ENCODE data around the gene CRB2. TPM values are rescaled to one million over a fixed set of nuclear protein-coding genes. Genes with fewer than 3 reads are reported as not detected.

The CRB2 gene
- total and polyA plus RNA-seq, 2 of the 13 experiments (the other 11 are each of a cell fraction or from before 2014, with no cell fraction given) = 0.01 to 0.29 TPM

DNA sequence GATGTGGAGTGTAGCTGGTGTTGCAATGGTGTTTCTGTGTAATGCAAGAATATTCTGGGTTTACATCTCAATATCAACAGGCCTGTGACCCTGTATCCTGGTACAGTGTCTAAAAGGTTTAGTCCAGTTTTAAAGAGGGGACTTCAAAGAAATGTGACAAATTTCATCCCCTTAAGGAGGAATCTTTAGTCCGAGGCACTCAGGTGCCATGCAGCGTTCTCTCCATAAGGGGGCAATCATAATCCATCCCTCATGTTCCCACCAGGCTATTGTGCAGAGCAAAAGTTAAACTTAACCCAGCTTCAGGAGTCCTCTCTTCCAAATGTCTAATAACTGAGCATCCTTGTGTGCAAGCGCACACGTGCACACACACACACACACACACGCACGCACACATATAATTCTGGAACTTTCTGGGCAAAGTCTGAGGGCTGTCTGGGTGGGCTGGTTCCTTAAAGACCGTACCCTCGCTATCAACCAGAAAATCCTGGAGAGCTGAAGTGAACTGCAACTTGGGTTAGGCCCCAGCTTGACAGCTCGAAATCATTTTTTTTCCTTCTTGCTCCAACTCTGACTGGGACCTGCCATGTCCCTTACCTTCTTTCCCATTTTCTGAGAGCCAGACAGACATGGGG is 46.0 kb downstream of the CRB2 start (continued):
- TF ChIP-seq, protein P1, sequence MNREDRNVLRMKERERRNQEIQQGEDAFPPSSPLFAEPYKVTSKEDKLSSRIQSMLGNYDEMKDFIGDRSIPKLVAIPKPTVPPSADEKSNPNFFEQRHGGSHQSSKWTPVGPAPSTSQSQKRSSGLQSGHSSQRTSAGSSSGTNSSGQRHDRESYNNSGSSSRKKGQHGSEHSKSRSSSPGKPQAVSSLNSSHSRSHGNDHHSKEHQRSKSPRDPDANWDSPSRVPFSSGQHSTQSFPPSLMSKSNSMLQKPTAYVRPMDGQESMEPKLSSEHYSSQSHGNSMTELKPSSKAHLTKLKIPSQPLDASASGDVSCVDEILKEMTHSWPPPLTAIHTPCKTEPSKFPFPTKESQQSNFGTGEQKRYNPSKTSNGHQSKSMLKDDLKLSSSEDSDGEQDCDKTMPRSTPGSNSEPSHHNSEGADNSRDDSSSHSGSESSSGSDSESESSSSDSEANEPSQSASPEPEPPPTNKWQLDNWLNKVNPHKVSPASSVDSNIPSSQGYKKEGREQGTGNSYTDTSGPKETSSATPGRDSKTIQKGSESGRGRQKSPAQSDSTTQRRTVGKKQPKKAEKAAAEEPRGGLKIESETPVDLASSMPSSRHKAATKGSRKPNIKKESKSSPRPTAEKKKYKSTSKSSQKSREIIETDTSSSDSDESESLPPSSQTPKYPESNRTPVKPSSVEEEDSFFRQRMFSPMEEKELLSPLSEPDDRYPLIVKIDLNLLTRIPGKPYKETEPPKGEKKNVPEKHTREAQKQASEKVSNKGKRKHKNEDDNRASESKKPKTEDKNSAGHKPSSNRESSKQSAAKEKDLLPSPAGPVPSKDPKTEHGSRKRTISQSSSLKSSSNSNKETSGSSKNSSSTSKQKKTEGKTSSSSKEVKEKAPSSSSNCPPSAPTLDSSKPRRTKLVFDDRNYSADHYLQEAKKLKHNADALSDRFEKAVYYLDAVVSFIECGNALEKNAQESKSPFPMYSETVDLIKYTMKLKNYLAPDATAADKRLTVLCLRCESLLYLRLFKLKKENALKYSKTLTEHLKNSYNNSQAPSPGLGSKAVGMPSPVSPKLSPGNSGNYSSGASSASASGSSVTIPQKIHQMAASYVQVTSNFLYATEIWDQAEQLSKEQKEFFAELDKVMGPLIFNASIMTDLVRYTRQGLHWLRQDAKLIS (CRISPR knock-in tag; IDR thresholded peaks at IDR 0.05) = no peak
- TF ChIP-seq HDAC1 (CRISPR knock-in tag; IDR thresholded peaks at IDR 0.05) (no peak), ZFAT (CRISPR knock-in tag; conservative IDR thresholded peaks at IDR 0.05) (no peak), XRCC5 (optimal IDR thresholded peaks at IDR 0.05; ENCODE audit: low read length) (peak; percentile 19), FOSL1 (CRISPR knock-in tag; IDR thresholded peaks at IDR 0.05; ENCODE audit: borderline replicate concordance) (no peak), HMGA1 (CRISPR knock-in tag; conservative IDR thresholded peaks at IDR 0.05) (no peak), NFE2L2 (IDR thresholded peaks at IDR 0.05; ENCODE audit: low read length) (no peak), RAD21 (CRISPR knock-in tag; IDR thresholded peaks at IDR 0.05) (peak; percentile 78), RFX1 (IDR thresholded peaks at IDR 0.05) (no peak), STAG1 (CRISPR knock-in tag; IDR thresholded peaks at IDR 0.05) (peak; percentile 89), HNRNPH1 (optimal IDR thresholded peaks at IDR 0.05; ENCODE audit: low read depth, low read length) (no peak), JDP2 (CRISPR knock-in tag; IDR thresholded peaks at IDR 0.05; ENCODE audit: borderline replicate concordance) (no peak)
- TF ChIP-seq, protein P2, sequence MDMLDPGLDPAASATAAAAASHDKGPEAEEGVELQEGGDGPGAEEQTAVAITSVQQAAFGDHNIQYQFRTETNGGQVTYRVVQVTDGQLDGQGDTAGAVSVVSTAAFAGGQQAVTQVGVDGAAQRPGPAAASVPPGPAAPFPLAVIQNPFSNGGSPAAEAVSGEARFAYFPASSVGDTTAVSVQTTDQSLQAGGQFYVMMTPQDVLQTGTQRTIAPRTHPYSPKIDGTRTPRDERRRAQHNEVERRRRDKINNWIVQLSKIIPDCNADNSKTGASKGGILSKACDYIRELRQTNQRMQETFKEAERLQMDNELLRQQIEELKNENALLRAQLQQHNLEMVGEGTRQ (IDR thresholded peaks at IDR 0.05; ENCODE audit: low read depth, low read length) = no peak
- TF ChIP-seq, protein P2 (CRISPR knock-in tag; IDR thresholded peaks at IDR 0.05; ENCODE audit: borderline replicate concordance) = no peak
- TF ChIP-seq, protein P3, sequence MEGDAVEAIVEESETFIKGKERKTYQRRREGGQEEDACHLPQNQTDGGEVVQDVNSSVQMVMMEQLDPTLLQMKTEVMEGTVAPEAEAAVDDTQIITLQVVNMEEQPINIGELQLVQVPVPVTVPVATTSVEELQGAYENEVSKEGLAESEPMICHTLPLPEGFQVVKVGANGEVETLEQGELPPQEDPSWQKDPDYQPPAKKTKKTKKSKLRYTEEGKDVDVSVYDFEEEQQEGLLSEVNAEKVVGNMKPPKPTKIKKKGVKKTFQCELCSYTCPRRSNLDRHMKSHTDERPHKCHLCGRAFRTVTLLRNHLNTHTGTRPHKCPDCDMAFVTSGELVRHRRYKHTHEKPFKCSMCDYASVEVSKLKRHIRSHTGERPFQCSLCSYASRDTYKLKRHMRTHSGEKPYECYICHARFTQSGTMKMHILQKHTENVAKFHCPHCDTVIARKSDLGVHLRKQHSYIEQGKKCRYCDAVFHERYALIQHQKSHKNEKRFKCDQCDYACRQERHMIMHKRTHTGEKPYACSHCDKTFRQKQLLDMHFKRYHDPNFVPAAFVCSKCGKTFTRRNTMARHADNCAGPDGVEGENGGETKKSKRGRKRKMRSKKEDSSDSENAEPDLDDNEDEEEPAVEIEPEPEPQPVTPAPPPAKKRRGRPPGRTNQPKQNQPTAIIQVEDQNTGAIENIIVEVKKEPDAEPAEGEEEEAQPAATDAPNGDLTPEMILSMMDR (CRISPR knock-in tag; IDR thresholded peaks at IDR 0.05) = peak; percentile 81
- TF ChIP-seq, protein P4, sequence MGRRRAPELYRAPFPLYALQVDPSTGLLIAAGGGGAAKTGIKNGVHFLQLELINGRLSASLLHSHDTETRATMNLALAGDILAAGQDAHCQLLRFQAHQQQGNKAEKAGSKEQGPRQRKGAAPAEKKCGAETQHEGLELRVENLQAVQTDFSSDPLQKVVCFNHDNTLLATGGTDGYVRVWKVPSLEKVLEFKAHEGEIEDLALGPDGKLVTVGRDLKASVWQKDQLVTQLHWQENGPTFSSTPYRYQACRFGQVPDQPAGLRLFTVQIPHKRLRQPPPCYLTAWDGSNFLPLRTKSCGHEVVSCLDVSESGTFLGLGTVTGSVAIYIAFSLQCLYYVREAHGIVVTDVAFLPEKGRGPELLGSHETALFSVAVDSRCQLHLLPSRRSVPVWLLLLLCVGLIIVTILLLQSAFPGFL (CRISPR knock-in tag; IDR thresholded peaks at IDR 0.05) = no peak
